Thyroid gland (tissue), 4 donors: ENCODE data around the gene CX3CR1. TPM values are rescaled to one million over a fixed set of nuclear protein-coding genes. Genes with fewer than 3 reads are reported as not detected.

Experiments used
- DNase-seq, 2 donors: peaks; one replicate each; pipeline ENCODE4 v3.0.0-alpha.2; 2019
- H3K27ac ChIP-seq, 3 donors: fragments of 200-600 bp; sonication (generic); 1 replicate in 2 of 3; 2 replicates in 1 of 3; pipeline ENCODE4 v1.5.1; 2016 to 2019; ENCODE audit warnings: mild to moderate bottlenecking in 1 of 3, moderate library complexity in 1 of 3
- H3K27me3 ChIP-seq: fragments of 200-600 bp; sonication (generic); one replicate; pipeline ENCODE4 v1.5.1; 2019
- H3K36me3 ChIP-seq, 2 donors: fragments of 200-600 bp; sonication (generic); one replicate each; pipeline ENCODE4 v1.5.1; 2016 to 2019
- H3K4me1 ChIP-seq, 2 donors: fragments of 200-600 bp; sonication (generic); one replicate each; pipeline ENCODE4 v1.5.1; 2017 to 2019
- H3K4me3 ChIP-seq, 3 donors: fragments of 200-600 bp; sonication (generic); replicated peaks in 1 of 3; 1 replicate in 2 of 3; 2 replicates in 1 of 3; pipeline ENCODE4 v1.5.1; 2016; ENCODE audit warnings: mild to moderate bottlenecking in 1 of 3
- H3K9me3 ChIP-seq: fragments of 200-600 bp; sonication (generic); one replicate; pipeline ENCODE4 v1.5.1; 2017
- POLR2A ChIP-seq, 2 donors: fragments of 450-650 bp; IDR thresholded peaks; one replicate each; pipeline ENCODE4 v1.6.1; 2017; ENCODE audit warnings: antibody characterized with exemption in 2 of 2, mild to moderate bottlenecking in 2 of 2, moderate library complexity in 1 of 2
- WGBS, 2 donors: methylation state at CpG; one replicate each; pipeline ENCODE4 v1.1.5; 2017; 5-methylcytosine and 5-hydroxymethylcytosine counted together
- intact Hi-C: fragments of 100-400 bp; cut with DNase I; formaldehyde crosslinking; loops from one replicate; pipeline ENCODE4 v1.15.1; 2023
- total RNA-seq, 4 donors: library from RNA; depleted of rRNA; stranded (reverse); fragments of >200 nt; gene quantifications; one replicate each; pipeline ENCODE4 v1.2.3, GENCODE V29; 2016
- TF ChIP-seq, protein P1 (sequence below), 6 experiments: fragments of 200-600 bp in 3 of 6; fragments of 450-650 bp in 3 of 6; sonication (generic) in 3 of 6; IDR thresholded peaks; one replicate each; pipeline ENCODE4 v1.5.1; 2016 to 2019; ENCODE audit warnings: antibody characterized with exemption in 6 of 6, mild to moderate bottlenecking in 2 of 6, inconsistent platforms in 1 of 6, moderate library complexity in 1 of 6

CX3CR1 gene
- total RNA-seq, 4 donors from 2014 or later: 0.27 to 1.9 (median 1.1) TPM; not detected in 1

DNA sequence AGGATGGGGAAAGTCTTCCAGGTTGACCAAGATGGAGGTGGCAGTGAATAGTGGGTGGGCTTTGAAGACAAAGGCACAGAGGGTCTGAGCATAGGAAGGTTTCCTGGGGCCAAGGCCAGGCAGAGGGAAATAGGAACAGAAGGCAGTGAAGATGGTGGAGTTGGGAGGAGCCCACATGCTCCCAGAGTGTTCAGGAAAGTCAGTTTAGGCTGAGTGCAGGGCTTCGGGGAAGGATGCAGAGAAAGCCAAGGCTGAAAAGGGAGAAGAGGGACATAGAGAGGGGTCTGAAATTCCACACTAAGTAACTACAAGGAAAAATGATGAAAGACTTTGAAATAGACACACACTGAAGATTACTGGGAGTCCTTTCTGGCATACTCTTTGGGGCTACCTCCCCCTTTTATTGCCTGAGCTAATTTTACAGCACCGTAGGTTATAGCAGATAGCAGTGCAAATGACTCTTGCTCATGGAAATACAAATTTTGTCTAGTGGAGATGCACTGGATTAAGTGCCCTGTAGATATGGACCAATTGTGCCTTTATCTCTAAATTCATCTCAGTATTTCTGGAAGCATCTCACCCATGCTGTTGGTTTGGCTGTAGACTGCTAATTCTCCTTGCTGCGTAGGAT is 3.8 kb downstream of the CX3CR1 start:
- TF ChIP-seq, protein P1, sequence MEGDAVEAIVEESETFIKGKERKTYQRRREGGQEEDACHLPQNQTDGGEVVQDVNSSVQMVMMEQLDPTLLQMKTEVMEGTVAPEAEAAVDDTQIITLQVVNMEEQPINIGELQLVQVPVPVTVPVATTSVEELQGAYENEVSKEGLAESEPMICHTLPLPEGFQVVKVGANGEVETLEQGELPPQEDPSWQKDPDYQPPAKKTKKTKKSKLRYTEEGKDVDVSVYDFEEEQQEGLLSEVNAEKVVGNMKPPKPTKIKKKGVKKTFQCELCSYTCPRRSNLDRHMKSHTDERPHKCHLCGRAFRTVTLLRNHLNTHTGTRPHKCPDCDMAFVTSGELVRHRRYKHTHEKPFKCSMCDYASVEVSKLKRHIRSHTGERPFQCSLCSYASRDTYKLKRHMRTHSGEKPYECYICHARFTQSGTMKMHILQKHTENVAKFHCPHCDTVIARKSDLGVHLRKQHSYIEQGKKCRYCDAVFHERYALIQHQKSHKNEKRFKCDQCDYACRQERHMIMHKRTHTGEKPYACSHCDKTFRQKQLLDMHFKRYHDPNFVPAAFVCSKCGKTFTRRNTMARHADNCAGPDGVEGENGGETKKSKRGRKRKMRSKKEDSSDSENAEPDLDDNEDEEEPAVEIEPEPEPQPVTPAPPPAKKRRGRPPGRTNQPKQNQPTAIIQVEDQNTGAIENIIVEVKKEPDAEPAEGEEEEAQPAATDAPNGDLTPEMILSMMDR (IDR thresholded peaks at IDR 0.05): no peak
- TF ChIP-seq POLR2A (IDR thresholded peaks at IDR 0.05): no peak
- no peaks in the 10 kb centered on the region for H3K4me1 ChIP-seq
- DNase-seq: no peak
- no peak overlapping the region for H3K4me3 ChIP-seq
- no peaks in the 10 kb centered on the region for H3K27me3 ChIP-seq
- intact Hi-C loops: no loop called here
- no peaks in the 10 kb centered on the region for H3K36me3 ChIP-seq
- H3K27ac ChIP-seq: no peak overlapping the region
- H3K9me3 ChIP-seq: no peaks in the 10 kb centered on the region
- 82 to 89% methylated on average over 3 of the region's 3 CpGs for WGBS, 2 donors

DNA sequence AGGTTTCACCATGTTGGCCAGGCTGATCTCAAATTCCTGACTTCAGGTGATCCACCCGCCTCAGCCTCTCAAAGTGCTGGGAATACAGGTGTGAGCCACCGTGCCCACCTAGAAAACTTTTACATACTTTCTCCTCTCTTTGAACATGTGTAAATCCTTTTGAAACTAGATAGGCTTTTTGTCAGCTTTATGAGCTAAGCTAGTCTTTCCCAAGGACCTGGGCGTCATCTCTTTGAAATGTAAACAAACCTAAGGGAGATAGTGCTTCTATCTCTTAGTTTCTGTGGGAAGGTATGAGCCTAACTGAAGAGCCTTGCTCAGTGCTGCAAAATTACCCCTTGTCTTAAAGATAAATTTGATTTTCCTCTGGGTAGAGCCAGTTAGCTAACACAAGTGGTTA is 4.8 kb downstream of the CX3CR1 start:
- H3K27ac ChIP-seq: no peak overlapping the region
- H3K4me1 ChIP-seq: no peaks in the 10 kb centered on the region
- no peak for DNase-seq
- H3K27me3 ChIP-seq: no peaks in the 10 kb centered on the region
- H3K36me3 ChIP-seq: no peaks in the 10 kb centered on the region
- WGBS, 2 donors: 84 to 87% methylated on average over 3 of the region's 3 CpGs
- no peak overlapping the region for H3K4me3 ChIP-seq
- no peaks in the 10 kb centered on the region for H3K9me3 ChIP-seq
- intact Hi-C loops: no loop called here
- TF ChIP-seq, protein P1 (IDR thresholded peaks at IDR 0.05): no peak
- no peak for TF ChIP-seq POLR2A (IDR thresholded peaks at IDR 0.05)

DNA sequence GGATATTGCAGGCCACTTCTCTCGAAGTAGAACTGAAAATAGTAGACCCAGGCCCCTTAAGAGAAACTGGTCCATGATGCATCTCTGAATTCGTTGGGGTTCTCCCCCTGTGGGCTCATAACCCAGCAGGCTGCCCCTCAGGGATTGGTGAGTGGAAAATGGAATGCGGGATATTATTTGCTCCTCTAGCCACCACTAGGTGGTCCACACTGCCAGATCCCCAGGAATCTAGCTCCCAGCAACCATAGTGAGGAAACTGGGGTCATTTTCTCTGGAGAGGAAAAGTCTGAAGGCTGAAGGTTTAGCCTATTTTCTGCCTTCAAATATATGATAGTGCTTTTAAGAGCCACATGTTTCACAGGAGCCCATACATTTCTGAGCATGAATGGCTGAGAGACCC is 6.7 kb downstream of the CX3CR1 start:
- no peaks in the 10 kb centered on the region for H3K9me3 ChIP-seq
- 54 to 58% methylated on average over 3 of the region's 3 CpGs for WGBS, 2 donors
- TF ChIP-seq, protein P1 (IDR thresholded peaks at IDR 0.05): no peak
- no peak for TF ChIP-seq POLR2A (IDR thresholded peaks at IDR 0.05)
- H3K27me3 ChIP-seq: no peaks in the 10 kb centered on the region
- H3K36me3 ChIP-seq: no peaks in the 10 kb centered on the region
- H3K4me1 ChIP-seq: no peaks in the 10 kb centered on the region
- DNase-seq: no peak
- intact Hi-C loops: no loop called here
- H3K27ac ChIP-seq: no peak overlapping the region
- H3K4me3 ChIP-seq: no peak overlapping the region

GRCh38 chr3:39272191-39272590 is 7.6 kb downstream of the CX3CR1 start:
- H3K36me3 ChIP-seq: no peaks in the 10 kb centered on the region
- no peak overlapping the region for H3K27ac ChIP-seq
- no peaks in the 10 kb centered on the region for H3K9me3 ChIP-seq
- H3K4me1 ChIP-seq: no peaks in the 10 kb centered on the region
- intact Hi-C loops: no loop called here
- DNase-seq: no peak
- H3K27me3 ChIP-seq: no peaks in the 10 kb centered on the region
- WGBS, 2 donors: 78 to 79% methylated on average over 2 of the region's 2 CpGs
- H3K4me3 ChIP-seq: no peak overlapping the region
- TF ChIP-seq, protein P1 (IDR thresholded peaks at IDR 0.05): no peak
- no peak for TF ChIP-seq POLR2A (IDR thresholded peaks at IDR 0.05)

DNA sequence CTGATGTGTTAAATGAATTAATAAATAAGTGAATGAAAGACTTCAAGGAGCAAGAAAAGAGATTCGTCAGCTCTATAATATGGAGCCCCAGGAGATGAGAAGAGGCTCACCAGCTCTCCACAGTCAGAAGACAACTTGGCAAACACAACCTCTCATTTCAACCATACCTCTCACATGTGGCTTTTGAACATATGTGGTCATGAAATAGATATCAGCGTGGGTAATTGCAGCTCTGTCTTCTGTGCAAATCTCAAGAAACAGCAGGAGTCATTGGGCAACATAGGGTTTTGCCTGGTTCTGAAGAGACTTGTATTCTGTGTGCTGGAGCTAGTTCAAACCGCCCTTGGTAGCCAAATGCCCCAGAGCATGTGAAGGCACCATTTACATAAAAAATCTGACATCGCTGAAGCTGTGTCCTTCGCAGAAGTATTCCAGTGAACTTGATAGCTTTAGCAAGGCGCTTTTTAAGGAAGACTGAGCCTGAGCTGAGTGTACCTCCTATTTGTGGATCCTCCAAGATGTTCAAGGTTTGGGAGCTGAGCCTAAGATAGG is 8.4 kb downstream of the CX3CR1 start:
- TF ChIP-seq, protein P1 (IDR thresholded peaks at IDR 0.05): no peak
- no peak for TF ChIP-seq POLR2A (IDR thresholded peaks at IDR 0.05)
- Histone ChIP-seq H3K4me3 (no peak overlapping the region), H3K36me3 (no peaks in the 10 kb centered on the region), H3K4me1 (no peaks in the 10 kb centered on the region), H3K9me3 (no peaks in the 10 kb centered on the region), H3K27me3 (no peaks in the 10 kb centered on the region), H3K27ac (no peak overlapping the region)
- no peak for DNase-seq
- intact Hi-C loops: no loop called here
- WGBS, 2 donors: 91 to 95% methylated on average over 6 of the region's 6 CpGs
